Mammary epithelial cell (primary cell): ENCODE results near the gene PRKCQ.

Experiments used
- EZH2 ChIP-seq: IDR thresholded peaks from 2 replicates; pipeline ENCODE4 v1.6.1; 2012; ENCODE audit warnings: low read length, inconsistent platforms, borderline replicate concordance
- TF ChIP-seq, protein P1 (sequence below), 2 donors: IDR thresholded peaks in 1 of 2; conservative IDR thresholded peaks in 1 of 2; 2 replicates each; pipeline ENCODE4 v1.5.1; 2011 to 2012; ENCODE audit warnings: inconsistent platforms in 2 of 2, low read length in 2 of 2, mild to moderate bottlenecking in 2 of 2, control low read depth in 1 of 2, low read depth in 1 of 2; ENCODE audit not compliant: insufficient read depth in 1 of 2; ENCODE audit errors: extremely low read depth in 1 of 2

DNA sequence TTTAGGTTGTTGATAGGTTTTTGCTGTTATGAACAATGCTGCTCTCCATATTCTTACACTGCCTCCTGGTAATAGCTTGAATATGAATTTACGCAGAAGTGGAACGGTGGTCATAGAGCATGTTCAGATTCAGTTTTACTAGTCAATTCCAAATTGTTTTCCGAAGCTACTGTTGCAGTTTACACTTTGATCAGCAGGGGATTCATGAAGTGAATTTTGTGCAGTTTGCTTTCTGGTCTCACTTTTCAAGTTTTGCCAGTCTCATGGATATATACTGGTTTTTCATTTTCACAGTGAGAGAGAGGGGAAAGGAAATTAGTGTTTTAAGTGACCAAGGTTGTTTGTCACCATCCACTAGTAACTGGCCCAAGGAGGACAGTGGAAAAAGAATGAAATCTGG is 171.3 kb downstream of the PRKCQ start:
- TF ChIP-seq, protein P1, sequence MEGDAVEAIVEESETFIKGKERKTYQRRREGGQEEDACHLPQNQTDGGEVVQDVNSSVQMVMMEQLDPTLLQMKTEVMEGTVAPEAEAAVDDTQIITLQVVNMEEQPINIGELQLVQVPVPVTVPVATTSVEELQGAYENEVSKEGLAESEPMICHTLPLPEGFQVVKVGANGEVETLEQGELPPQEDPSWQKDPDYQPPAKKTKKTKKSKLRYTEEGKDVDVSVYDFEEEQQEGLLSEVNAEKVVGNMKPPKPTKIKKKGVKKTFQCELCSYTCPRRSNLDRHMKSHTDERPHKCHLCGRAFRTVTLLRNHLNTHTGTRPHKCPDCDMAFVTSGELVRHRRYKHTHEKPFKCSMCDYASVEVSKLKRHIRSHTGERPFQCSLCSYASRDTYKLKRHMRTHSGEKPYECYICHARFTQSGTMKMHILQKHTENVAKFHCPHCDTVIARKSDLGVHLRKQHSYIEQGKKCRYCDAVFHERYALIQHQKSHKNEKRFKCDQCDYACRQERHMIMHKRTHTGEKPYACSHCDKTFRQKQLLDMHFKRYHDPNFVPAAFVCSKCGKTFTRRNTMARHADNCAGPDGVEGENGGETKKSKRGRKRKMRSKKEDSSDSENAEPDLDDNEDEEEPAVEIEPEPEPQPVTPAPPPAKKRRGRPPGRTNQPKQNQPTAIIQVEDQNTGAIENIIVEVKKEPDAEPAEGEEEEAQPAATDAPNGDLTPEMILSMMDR (conservative IDR thresholded peaks at IDR 0.05 in 1 of 2, IDR thresholded peaks at IDR 0.05 in 1 of 2; ENCODE audit: extremely low read depth in 1 of 2, insufficient read depth in 1 of 2, low read depth in 1 of 2, low read length in 2 of 2), result peak in 1 of 2 donors; percentile 16
- no peak for TF ChIP-seq EZH2
